Left forelimb (tissue), 1 donor: ENCODE results near the gene GATA2.

ENCODE experiments used
- DNase-seq: peaks from one replicate; pipeline ENCODE4 v3.0.0-alpha.2; 2018; ENCODE audit warnings: low spot score

GATA2 gene

GRCh38 chr3:128455786-128456748 is 36.9 kb downstream of the GATA2 start:
- DNase-seq, result no peak

- no peak for DNase-seq
These were observed 37.9 kb downstream of the GATA2 start for GRCh38 chr3:128455116-128455515.

- DNase-seq, result no peak
These were observed 38.7 kb downstream of the GATA2 start for GRCh38 chr3:128454310-128454618.

- no peak for DNase-seq
These were observed 39.3 kb downstream of the GATA2 start for GRCh38 chr3:128453501-128454309.

GRCh38 chr3:128452678-128453275 is 40.2 kb downstream of the GATA2 start:
- DNase-seq, result no peak

- DNase-seq, result no peak
These were observed 40.9 kb downstream of the GATA2 start for GRCh38 chr3:128452120-128452519.

- DNase-seq, result no peak
These were observed 43.8 kb downstream of the GATA2 start for GRCh38 chr3:128449111-128449638.

GRCh38 chr3:128448491-128448890 is 44.5 kb downstream of the GATA2 start:
- DNase-seq, result no peak

GRCh38 chr3:128447561-128448013 is 45.4 kb downstream of the GATA2 start:
- DNase-seq, result no peak

GRCh38 chr3:128446821-128447220 is 46.2 kb downstream of the GATA2 start:
- no peak for DNase-seq

- DNase-seq, result no peak
These were observed 47.6 kb downstream of the GATA2 start for GRCh38 chr3:128445357-128445756.

- no peak for DNase-seq
These were observed 49.2 kb downstream of the GATA2 start for GRCh38 chr3:128443771-128444170.

GRCh38 chr3:128442949-128443348 is 50.1 kb downstream of the GATA2 start:
- DNase-seq, result no peak

- DNase-seq, result no peak
These were observed 50.9 kb downstream of the GATA2 start for GRCh38 chr3:128442070-128442469.

GRCh38 chr3:128439226-128439625 is 53.8 kb downstream of the GATA2 start:
- DNase-seq, result no peak

- DNase-seq, result no peak
These were observed 54.4 kb downstream of the GATA2 start for GRCh38 chr3:128438488-128439072.

- DNase-seq, result no peak
These were observed 56.8 kb downstream of the GATA2 start for GRCh38 chr3:128436214-128436613.

- DNase-seq, result no peak
These were observed 57.4 kb downstream of the GATA2 start for GRCh38 chr3:128435561-128435960.

GRCh38 chr3:128435058-128435457 is 57.9 kb downstream of the GATA2 start:
- DNase-seq, result no peak

- no peak for DNase-seq
These were observed 58.5 kb downstream of the GATA2 start for GRCh38 chr3:128434524-128434923.

GRCh38 chr3:128433837-128434165 is 59.2 kb downstream of the GATA2 start:
- DNase-seq, result no peak
